ENCODE measurements around the gene PAPLN.

- TF ChIP-seq CTCF (conservative IDR thresholded peaks at IDR 0.05) (no peak), ZFX (IDR thresholded peaks at IDR 0.05) (no peak)
Measured at GRCh38 chr14:73254247-73255004, 17.1 kb downstream of the PAPLN start.

Data from C4-2B (cell line).